HG03159 (cell line): ENCODE results near the gene IYD.
"Not testable (repeated sequence)": the region's sequence is repeated elsewhere in the genome, so short reads cannot be mapped to it uniquely, and the experiment has no call there.

Experiments used
- ATAC-seq: cut with Tn5 transposase; IDR thresholded peaks from one replicate; pipeline ENCODE4 v1.9.1; 2021; ENCODE audit warnings: mild to moderate bottlenecking, moderate library complexity; ENCODE audit not compliant: unreplicated experiment

IYD gene

DNA sequence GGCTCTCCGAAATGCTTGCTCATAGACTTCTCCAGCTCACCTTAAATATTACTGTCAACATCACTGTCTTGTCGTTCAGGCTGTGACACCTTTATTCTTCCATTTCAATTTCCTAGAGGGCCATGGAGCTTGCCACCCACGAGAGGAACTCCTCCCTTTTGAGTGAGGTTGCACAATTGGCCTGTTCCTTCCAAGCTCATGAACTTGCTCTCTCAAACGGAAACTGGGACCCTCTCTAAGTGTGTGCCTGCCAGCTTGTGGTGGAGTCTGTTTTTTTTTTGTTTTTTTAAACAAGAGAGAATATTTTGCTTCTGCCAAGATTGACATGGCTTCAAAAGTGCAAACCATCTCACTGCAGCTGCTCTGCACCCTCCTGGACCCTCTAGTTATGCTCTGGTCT is 19.3 kb upstream of the IYD start:
- ATAC-seq: no peak

DNA sequence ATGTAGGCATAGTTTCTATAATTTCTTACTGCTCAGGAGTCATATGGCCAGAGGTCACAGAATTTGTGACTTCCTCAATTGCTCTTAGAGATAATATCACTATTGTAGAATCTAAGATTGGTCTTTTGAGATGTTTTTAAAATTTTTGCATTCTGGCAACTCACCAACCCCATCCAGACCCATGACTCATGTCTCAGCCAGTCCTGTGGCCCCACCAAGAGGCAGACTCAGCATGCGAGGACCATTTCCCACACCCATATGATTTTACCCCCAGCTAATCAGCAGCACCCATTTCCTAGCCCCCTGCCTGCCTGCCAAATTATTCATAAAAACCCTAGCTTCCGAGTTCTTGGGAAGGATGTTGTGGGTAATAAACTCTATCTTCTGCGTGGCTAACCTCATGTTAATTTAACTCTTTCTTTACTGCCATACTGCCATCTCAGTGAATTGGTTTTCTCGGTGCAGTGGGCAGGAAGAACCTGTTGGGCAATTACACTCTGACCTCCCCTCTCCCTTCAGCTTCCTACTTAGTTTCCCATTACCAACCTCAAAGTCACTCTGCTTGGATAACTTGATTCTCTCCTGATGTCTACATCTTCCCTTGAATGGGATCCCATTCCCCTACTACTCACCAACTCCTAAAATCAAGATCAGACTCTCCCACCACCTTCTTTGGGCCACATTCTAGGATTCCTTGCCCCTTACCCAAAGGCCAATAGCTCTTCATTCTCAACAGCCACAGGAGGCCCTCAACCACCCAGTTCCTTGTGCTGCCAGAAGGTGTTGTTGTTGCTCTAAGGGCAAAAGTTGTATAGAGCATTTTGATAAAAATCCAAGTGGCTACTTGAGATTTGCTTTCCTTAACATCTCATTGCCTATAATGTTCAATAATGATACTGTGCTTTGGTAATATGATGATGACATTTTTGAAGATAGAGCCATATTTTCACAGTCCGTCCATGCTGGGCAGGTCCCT is 16.2 kb upstream of the IYD start:
- no peak for ATAC-seq

DNA sequence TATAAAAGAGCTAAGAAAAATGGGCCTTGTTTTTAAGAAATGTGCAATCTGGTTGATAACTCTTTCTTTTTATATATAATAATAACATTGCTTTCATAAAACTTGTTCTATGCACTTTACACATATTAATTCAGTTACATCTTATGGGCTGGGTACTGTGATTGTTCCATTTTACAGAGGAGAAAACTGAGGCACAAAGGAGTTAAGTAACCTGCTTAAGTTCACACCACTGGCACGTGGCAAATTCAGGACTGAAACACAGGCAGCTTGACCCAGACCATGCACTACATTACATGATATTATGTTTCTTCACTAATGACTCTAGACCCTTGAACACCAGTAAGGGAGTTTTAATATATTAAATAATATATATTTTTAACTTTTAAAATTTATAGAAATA is 15.4 kb upstream of the IYD start:
- no peak for ATAC-seq

DNA sequence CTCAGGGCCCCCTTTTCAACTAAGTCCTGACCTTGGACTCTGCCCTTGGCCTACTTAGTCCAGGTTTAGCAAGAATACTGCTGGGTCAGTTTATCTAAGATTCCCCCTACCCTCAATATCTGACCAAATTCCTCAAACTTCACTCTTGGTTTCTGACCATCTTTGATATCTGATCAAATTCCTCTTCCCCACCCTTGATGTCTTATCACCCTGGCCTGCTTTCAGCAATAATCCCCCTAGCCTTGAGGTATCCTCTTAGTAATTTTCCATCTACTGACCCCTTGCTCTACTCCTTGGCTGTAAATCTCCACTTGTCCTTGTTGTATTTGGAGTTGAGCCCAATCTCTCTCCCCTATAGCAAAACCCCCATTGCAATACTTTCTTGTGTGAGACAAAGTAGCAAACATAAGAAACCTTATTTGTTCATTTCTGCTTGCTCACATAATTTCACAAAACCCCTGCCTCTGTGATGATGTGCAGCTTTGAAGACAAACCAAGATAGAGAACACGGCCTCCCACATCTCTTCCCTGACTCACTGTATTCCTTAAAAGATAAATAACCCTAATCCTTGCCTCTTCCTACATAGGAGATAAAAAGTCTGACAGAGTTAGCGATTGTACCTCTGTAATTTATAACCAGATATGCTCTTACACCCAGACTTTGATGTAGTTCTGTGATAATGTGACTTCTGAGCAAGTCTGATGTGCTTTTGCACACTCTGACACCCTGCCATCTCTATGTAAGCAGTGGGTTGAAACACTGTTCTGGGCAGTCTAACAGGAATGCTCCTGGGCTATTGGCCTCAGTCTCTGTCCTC is 13.8 kb upstream of the IYD start:
- ATAC-seq: no peak

DNA sequence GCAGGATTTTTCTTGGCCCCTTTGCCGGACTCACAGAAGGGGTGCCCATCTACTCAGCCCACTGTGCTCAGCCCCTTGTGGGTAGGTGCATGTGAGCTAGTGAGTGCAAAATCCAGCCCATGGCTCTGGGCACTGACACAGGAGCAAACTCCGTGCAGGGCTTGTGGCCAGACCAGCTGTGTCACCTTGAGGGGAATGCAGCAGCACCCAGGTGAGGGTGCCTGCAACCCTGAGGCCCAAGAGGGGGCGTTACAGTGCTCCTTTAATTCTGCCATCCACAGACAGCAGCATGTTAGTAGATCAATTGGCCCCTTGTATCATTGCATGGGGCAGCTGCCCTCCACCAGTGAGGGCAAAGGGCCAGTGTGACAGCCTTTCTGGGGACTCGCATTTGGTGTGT is 12.9 kb upstream of the IYD start:
- ATAC-seq: no peak

DNA sequence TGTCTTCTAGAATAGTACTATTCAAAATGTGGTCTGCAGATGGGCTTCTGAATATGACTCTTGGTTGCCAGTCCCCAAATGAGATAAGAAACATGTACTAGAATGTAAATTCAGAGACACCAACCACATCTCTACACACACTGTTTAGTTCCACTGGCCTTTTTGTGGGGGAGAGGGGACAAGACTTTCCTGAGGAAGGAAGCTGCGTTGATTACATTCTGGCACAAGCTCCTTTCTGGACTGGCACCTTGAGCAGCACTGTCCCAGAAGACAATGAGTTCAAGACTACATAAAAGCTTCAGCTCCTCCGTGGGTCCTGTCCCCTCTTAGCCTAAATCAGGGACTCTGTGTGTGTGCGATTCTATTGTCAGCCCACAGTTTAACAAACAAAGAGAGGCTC is 6.9 kb upstream of the IYD start:
- no peak for ATAC-seq

DNA sequence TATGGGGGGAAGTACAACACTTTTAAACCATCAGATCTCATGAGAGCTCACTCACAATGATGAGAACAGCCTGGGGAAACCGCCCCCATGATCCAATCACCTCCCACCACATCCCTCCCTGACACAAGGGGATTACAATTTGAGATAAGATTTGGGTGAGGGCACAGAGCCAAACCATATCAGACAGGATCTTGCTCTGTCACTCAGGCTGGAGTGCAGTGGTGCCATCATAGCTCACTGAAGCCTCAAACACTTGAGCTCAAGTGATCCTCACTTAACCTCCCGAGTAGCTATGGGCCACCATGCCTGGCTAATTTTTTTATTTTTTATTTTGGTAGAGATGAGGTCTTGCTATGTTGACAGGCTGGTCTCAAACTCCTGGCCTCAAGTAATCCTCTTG is 5.1 kb upstream of the IYD start:
- ATAC-seq: no peak

DNA sequence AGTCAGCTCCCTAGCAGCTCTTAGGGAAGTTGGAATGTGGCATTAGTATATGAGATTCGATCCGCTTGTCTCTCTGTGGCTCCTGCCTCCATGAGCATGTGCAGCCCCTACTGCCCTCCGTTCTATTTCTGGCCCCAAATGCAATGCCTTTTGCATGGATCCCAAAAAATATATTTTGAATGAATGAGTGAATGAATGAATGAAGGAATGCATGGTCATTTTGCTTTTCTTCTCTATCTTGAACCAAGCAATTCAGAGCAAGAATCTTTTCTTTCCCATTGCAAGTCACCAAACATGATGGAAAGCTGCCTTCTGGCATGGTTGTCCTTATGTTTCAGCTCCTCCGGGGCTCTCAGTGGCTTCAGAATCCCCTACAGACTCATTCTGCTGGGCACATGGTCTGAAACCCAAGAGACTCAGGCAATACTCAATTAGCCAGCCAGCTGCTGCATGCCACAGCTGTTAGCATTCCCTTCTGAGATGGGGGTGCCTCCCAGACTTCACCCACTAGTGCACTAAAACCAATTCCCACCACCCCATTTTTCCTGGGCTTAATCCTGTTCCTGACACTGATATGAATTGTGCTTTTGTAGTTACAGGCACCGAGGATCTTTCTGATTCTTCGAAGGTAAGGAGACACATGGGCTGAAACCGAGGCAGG is 2.6 kb upstream of the IYD start:
- ATAC-seq: no peak

DNA sequence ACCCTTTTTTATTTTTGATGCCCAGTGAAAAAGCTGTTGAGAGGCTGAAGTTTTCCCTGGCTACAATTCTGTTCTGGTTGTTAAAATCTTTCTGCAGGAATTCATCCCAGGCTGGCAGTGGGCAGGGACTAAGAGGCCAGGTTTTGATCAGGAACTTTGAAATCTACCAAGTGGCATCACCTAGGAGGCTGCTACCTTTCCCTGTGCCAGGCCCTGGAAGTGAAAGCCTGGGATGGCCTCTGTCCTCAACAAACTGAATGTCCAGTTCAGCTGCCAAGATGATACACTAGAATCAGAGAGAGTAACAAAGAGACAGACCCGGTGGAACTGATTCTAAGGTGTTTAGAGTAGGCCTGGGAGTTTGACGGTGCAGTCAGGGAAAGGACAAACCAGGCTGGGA is 596 bp downstream of the IYD start:
- ATAC-seq: no peak

DNA sequence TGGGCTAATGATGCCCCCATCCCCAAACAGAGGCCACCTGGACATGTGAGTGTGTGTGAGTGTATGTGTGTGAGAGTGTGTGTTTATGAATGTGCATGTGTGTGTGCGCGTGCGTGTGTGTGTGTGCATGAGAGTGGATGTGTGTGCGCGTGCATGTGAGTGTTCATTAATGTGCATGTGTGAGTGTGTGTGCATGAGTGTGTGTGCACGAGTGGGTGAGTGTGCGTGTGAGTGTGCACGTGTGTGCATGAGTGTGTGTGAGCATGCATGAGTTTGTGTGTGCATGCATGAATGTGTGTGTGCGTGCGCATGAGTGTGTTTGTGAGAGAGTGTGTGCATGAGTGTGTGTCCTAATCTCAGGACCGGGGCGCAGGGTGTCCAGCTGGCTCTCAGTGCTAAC is 1.3 kb downstream of the IYD start:
- ATAC-seq: no peak

DNA sequence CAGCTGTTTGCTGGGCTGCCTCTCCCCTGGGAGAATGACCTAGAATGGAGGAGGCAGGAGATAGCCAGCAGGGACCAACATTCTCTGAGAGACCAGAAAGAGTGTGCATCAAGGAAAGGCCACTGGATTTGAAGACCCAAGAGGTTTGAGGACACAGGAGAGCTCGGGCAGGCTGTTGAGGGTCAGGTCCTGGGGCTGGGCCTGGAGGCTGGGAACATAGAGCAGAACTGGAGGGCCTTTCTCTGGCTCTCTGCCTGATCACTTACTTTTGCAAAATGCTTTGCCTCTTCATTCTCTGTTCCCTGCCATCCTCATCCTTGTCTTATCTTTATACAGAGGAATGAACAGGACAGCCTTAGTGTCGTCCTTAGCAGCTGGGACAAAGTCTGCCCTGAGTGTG is 2.5 kb downstream of the IYD start:
- no peak for ATAC-seq

DNA sequence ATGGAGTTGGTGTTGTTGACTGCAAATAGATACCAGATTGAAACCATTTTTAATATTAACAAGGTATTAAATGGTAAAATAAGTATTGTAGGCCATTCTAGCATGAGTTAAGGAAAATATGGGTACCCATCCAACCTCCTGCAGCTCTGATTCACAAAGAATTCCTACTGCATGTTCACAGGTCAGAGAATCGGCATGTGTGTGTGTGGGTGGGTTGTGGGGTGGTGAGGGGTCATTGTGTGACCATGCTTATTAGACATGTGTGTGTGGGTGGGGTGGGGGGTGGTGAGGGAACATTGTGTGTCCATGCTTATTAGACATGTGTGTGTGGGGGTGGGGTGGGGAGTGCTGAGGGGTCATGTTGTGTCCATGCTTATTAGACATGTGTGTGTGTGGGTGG is 3.2 kb downstream of the IYD start:
- ATAC-seq: no peak

DNA sequence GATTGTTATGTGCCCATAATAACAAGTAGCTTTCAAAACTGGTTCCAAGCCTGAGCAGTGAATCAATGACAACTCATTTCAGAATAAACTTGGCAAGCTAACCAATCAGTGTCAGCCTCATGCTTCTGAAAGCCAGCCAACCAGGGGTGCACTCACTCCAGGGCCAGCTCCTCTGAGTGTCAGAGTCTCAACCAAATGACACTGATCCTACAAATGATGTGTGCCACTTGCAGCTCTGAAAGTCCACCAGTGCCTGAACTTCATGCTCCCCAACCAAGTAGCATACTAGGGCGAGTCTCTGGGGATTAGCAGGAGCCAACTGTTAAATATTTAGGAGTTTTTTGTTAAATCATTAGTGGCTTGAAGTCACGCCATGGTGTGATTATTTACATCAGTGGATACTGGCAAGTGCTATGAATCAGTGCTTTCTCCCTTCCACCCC is 4.5 kb downstream of the IYD start:
- no peak for ATAC-seq

DNA sequence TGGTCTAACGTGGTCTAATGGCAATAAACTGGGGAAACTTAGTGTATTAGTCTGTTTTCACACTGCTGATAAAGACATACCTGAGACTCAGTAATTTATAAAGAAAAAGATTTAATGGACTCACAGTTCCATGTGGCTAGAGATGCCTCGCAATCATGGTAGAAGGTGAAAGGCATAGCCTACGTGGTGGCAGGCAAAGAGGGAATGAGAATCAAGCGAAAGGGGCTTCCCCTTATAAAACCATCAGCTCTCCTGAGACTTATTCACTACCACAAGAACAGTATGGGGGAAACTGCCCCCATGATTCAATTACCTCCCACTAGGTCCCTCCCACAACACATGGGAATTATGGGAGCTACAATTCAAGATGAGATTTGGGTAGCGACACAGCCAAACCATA is 5.5 kb downstream of the IYD start:
- not testable (repeated sequence) for ATAC-seq

DNA sequence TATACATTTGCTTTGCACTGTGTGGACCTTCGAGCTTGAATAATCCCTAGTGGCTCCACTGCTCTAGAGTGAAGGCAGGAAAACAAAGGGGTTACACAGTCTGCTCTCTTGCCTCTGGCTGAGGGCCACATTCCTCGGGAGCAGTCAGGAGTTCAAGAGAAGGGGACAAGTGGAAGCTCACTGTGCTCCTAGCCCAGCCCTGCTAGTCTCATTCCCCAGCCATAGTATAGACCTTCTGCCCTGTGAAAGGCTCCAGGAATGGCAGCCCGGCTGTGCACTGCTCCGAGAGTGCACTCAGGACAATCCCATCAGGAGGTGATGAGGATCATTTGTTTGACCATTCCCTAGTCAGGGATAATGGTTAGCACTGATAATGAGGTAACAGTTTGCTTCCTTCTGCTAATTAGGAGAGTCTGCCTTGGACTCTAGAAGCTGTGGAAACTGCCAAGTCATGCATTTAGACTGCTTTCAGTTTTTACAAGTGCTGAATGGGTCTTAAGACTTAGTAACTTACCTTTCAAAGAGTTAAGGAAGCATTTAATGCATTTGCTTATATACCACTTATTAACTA is 8.5 kb downstream of the IYD start:
- ATAC-seq: no peak

DNA sequence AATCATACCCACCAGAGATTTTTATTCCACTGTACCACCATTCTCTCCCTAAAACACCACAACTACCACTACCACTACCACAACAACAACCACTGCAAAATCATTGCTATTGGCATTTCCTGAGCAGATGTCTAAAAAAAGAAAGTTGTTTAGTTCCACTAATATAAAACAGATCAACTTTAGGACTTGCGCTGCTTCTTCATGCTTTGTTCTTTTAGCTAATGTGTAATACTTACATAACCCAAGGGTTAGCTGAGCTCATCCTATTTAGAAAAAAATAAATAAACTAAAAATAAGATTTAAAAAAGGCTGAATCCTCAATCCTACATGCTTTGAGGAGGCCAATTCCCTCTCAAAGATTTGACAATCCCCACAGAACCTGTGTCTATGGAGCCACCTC is 11.4 kb downstream of the IYD start:
- no peak for ATAC-seq

DNA sequence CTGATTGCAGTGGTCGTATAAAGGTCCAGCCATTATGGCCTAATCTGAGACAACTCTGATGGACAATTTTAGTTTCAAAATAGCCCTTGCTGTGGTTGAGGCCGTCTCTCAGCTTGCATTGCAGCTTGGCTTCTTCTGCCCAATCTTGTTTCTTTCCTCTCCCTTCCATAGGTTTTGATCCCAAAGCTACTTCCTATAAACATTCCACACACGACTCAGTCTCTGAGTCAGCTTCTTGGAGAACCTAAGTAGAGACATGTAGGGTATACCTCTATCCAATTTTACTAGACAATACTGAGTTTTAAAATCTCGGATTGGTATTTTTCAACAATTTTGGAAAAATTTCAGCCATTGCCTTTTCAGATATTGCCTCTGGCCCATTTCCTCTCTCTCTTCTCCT is 13.4 kb downstream of the IYD start:
- no peak for ATAC-seq

DNA sequence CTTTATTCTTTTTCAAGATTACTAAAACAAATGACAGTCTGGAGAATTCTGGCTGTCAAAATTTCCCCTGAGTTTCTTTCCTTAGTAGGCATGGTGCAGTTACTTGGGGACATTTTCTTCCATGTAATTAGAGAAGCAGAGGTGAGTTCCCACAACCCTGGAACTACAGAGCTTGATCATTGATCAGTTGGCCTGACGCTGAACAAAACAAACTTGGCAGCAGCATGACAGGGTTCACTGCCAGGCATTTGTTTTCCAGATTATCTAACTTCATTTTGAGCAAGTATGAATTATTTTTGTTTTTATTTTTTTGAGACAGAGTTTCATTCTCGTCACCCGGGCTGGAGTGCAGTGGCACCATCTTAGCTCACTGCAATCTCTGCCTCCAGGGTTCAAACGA is 22.6 kb downstream of the IYD start:
- ATAC-seq: no peak

DNA sequence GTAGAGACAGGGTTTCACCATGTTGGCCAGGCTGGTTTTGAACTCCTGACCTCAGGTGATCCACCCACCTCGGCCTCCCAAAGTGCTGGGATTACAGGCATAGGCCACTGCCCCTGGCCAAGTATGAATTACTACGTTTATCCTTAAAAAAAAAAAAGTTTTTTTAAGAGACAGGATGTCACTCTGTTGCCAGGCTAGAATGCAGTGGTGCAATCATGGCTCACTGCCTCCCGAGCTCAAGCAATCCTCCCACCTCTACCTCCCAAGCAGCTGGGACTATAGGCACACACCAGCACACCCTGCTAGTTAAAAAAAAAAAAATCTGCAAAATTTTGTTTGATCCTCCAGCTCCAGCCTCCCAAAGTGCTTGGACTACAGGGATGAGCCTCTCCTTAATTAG is 23.1 kb downstream of the IYD start:
- ATAC-seq: no peak

DNA sequence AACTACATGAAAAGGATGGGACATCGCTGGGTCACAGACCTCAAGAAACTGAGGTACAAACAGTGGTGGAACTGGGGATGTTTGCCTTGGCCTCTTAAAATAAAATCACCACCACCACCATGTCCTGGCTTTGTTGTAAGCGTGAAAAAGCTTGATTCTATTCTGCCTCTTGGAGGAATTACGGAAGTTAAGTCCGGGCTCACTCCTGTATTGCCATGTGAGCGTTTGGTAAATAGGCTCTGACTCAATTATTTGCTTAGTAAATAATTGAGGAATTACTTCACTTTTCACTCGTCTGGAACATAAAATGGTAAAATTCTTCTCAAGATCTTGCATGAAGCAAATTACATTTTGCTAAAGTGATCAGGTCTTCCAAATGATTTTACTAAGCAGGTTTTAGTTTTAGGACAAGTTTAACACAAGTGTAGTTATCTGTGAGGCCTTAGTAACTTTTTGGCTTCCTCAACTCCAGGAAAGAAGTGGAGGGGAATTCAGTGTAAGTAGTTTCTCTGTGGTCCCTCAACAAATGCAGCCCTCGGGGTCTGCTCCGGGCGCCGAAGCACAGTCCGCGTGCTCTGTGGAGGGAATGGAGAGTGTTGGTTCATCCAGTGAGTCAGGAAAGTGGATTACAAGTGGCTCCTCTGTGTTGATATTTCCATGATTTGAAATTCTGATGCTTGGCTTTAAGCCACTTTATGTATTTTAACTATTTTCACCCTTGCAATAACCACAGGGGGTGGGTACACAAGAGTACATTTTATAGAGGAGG is 23.8 kb downstream of the IYD start:
- no peak for ATAC-seq
